WTC11 (cell line): ENCODE data around the gene B3GNT8. TPM values are rescaled to one million over a fixed set of nuclear protein-coding genes. Genes with fewer than 3 reads are reported as not detected.
A peak's percentile ranks its signal among the peaks of the same experiment; 100 is the strongest.

Source experiments
- ATAC-seq: fragments of 200-7000 bp; cut with Tn5 transposase; 2 replicates; pipeline ENCODE4 v1.10.0; 2021; ENCODE audit warnings: mild to moderate bottlenecking, moderate library complexity
- CTCF ChIA-PET: fragments of 300-600 bp; sonication (Branson Sonifier 250); formaldehyde crosslinking; loops from one replicate; lab custom pipeline; 2021; ENCODE audit warnings: antibody characterized with exemption; lab: Charles Lee
- POLR2A ChIA-PET: fragments of 350-600 bp; sonication (Branson Sonifier 250); formaldehyde crosslinking; loops from one replicate; lab custom pipeline; 2021; ENCODE audit warnings: antibody characterized with exemption; lab: Charles Lee
- DNase-seq: peaks from one replicate; pipeline ENCODE4 v3.0.0; 2021; ENCODE audit warnings: low spot score
- H3K27ac Mint-ChIP-seq: 2 replicates; pipeline ENCODE4 v1.8.0; 2021; ENCODE audit warnings: mixed read lengths
- H3K27me3 Mint-ChIP-seq: 2 replicates; pipeline ENCODE4 v1.8.0; 2021; ENCODE audit warnings: low read depth, mild to moderate bottlenecking, moderate library complexity, mixed read lengths
- H3K36me3 Mint-ChIP-seq: 2 replicates; pipeline ENCODE4 v1.8.0; 2021; ENCODE audit warnings: mixed read lengths
- H3K4me1 Mint-ChIP-seq: 2 replicates; pipeline ENCODE4 v1.8.0; 2022; ENCODE audit warnings: mixed read lengths
- H3K4me3 Mint-ChIP-seq: 2 replicates; pipeline ENCODE4 v1.8.0; 2021; ENCODE audit warnings: mild to moderate bottlenecking, moderate library complexity, mixed read lengths
- H3K9me3 Mint-ChIP-seq: 2 replicates; pipeline ENCODE4 v1.8.0; 2021; ENCODE audit warnings: mixed read lengths
- AFF4 ChIP-seq: sonication (generic); formaldehyde crosslinking; IDR thresholded peaks from 2 replicates; pipeline ENCODE4 v1.8.1; 2023; ENCODE audit warnings: mild to moderate bottlenecking, missing genetic modification reagents, borderline replicate concordance
- ZNF263 ChIP-seq: sonication (generic); formaldehyde crosslinking; IDR thresholded peaks from 2 replicates; pipeline ENCODE4 v1.8.1; 2022; ENCODE audit warnings: low read depth, mild to moderate bottlenecking, moderate library complexity, missing genetic modification reagents
- total RNA-seq: library from RNA; stranded (reverse); gene quantifications from 3 replicates; pipeline ENCODE4 v1.2.3, GENCODE V29; 2021
- TF ChIP-seq, protein P1 (sequence below): fragments of 200-600 bp; IDR thresholded peaks from 2 replicates; pipeline ENCODE4 v1.8.0; 2022; ENCODE audit warnings: antibody characterized with exemption
- TF ChIP-seq, protein P2 (sequence below): sonication (generic); formaldehyde crosslinking; IDR thresholded peaks from 2 replicates; pipeline ENCODE4 v1.8.0; 2022; ENCODE audit warnings: mild to moderate bottlenecking, missing genetic modification reagents
- TF ChIP-seq, protein P3 (sequence below): sonication (generic); formaldehyde crosslinking; IDR thresholded peaks from 2 replicates; pipeline ENCODE4 v1.8.1; 2023; ENCODE audit warnings: mild to moderate bottlenecking, missing genetic modification reagents
- TF ChIP-seq, protein P4 (sequence below): fragments of 250-450 bp; sonication (Bioruptor Pico); IDR thresholded peaks from 2 replicates; pipeline ENCODE4 v1.9.0; 2021; ENCODE audit warnings: mild to moderate bottlenecking
- TF ChIP-seq, protein P5 (sequence below): sonication (generic); formaldehyde crosslinking; IDR thresholded peaks from 2 replicates; pipeline ENCODE4 v1.8.1; 2023; ENCODE audit warnings: mild to moderate bottlenecking, moderate library complexity, missing genetic modification reagents

The B3GNT8 gene
- total RNA-seq, 1 experiment from 2014 or later = 2.3 TPM

- H3K4me3 Mint-ChIP-seq = peak overlapping the region; percentile 84
- H3K36me3 Mint-ChIP-seq = peaks cover 12% of the 10 kb centered on the region
- ChIA-PET CTCF (interaction anchor here (0.6 to 3.9 kb wide), 14 partner anchors 11 to 220 kb away, joined by 3 to 40 read pairs (median 6); partner anchors contain the start of genes B9D2 and DMAC2), POLR2A (interaction anchor here (0.5 to 4.2 kb wide), 4 partner anchors 12 to 91 kb away, joined by 5 to 31 read pairs (median 6); partner anchors contain the start of genes DMAC2 and TMEM91)
- no peaks in the 10 kb centered on the region for H3K9me3 Mint-ChIP-seq
- TF ChIP-seq, protein P1, sequence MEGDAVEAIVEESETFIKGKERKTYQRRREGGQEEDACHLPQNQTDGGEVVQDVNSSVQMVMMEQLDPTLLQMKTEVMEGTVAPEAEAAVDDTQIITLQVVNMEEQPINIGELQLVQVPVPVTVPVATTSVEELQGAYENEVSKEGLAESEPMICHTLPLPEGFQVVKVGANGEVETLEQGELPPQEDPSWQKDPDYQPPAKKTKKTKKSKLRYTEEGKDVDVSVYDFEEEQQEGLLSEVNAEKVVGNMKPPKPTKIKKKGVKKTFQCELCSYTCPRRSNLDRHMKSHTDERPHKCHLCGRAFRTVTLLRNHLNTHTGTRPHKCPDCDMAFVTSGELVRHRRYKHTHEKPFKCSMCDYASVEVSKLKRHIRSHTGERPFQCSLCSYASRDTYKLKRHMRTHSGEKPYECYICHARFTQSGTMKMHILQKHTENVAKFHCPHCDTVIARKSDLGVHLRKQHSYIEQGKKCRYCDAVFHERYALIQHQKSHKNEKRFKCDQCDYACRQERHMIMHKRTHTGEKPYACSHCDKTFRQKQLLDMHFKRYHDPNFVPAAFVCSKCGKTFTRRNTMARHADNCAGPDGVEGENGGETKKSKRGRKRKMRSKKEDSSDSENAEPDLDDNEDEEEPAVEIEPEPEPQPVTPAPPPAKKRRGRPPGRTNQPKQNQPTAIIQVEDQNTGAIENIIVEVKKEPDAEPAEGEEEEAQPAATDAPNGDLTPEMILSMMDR = no peak
- TF ChIP-seq, protein P2, sequence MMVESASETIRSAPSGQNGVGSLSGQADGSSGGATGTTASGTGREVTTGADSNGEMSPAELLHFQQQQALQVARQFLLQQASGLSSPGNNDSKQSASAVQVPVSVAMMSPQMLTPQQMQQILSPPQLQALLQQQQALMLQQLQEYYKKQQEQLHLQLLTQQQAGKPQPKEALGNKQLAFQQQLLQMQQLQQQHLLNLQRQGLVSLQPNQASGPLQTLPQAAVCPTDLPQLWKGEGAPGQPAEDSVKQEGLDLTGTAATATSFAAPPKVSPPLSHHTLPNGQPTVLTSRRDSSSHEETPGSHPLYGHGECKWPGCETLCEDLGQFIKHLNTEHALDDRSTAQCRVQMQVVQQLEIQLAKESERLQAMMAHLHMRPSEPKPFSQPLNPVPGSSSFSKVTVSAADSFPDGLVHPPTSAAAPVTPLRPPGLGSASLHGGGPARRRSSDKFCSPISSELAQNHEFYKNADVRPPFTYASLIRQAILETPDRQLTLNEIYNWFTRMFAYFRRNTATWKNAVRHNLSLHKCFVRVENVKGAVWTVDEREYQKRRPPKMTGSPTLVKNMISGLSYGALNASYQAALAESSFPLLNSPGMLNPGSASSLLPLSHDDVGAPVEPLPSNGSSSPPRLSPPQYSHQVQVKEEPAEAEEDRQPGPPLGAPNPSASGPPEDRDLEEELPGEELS (CRISPR knock-in tag) = no peak
- TF ChIP-seq, protein P3, sequence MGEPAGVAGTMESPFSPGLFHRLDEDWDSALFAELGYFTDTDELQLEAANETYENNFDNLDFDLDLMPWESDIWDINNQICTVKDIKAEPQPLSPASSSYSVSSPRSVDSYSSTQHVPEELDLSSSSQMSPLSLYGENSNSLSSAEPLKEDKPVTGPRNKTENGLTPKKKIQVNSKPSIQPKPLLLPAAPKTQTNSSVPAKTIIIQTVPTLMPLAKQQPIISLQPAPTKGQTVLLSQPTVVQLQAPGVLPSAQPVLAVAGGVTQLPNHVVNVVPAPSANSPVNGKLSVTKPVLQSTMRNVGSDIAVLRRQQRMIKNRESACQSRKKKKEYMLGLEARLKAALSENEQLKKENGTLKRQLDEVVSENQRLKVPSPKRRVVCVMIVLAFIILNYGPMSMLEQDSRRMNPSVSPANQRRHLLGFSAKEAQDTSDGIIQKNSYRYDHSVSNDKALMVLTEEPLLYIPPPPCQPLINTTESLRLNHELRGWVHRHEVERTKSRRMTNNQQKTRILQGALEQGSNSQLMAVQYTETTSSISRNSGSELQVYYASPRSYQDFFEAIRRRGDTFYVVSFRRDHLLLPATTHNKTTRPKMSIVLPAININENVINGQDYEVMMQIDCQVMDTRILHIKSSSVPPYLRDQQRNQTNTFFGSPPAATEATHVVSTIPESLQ (CRISPR knock-in tag) = no peak
- TF ChIP-seq ZNF263 (CRISPR knock-in tag) (no peak), AFF4 (CRISPR knock-in tag) (no peak)
- TF ChIP-seq, protein P4, sequence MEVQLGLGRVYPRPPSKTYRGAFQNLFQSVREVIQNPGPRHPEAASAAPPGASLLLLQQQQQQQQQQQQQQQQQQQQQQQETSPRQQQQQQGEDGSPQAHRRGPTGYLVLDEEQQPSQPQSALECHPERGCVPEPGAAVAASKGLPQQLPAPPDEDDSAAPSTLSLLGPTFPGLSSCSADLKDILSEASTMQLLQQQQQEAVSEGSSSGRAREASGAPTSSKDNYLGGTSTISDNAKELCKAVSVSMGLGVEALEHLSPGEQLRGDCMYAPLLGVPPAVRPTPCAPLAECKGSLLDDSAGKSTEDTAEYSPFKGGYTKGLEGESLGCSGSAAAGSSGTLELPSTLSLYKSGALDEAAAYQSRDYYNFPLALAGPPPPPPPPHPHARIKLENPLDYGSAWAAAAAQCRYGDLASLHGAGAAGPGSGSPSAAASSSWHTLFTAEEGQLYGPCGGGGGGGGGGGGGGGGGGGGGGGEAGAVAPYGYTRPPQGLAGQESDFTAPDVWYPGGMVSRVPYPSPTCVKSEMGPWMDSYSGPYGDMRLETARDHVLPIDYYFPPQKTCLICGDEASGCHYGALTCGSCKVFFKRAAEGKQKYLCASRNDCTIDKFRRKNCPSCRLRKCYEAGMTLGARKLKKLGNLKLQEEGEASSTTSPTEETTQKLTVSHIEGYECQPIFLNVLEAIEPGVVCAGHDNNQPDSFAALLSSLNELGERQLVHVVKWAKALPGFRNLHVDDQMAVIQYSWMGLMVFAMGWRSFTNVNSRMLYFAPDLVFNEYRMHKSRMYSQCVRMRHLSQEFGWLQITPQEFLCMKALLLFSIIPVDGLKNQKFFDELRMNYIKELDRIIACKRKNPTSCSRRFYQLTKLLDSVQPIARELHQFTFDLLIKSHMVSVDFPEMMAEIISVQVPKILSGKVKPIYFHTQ (CRISPR knock-in tag) = no peak
- TF ChIP-seq, protein P5, sequence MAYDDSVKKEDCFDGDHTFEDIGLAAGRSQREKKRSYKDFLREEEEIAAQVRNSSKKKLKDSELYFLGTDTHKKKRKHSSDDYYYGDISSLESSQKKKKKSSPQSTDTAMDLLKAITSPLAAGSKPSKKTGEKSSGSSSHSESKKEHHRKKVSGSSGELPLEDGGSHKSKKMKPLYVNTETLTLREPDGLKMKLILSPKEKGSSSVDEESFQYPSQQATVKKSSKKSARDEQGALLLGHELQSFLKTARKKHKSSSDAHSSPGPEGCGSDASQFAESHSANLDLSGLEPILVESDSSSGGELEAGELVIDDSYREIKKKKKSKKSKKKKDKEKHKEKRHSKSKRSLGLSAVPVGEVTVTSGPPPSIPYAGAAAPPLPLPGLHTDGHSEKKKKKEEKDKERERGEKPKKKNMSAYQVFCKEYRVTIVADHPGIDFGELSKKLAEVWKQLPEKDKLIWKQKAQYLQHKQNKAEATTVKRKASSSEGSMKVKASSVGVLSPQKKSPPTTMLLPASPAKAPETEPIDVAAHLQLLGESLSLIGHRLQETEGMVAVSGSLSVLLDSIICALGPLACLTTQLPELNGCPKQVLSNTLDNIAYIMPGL (CRISPR knock-in tag) = no peak
- DNase-seq = peak; percentile 39
- peaks cover 21% of the 10 kb centered on the region for H3K4me1 Mint-ChIP-seq
- no peaks in the 10 kb centered on the region; the same call in 1 of the 2 replicates for H3K27me3 Mint-ChIP-seq
- peak overlapping the region; percentile 18; the same call in 1 of the 2 replicates for H3K27ac Mint-ChIP-seq
- peak; percentile 33 for ATAC-seq
Observed at GRCh38 chr19:41427647-41428480, 690 bp upstream of the B3GNT8 start.
